ENCODE measurements around the gene CHD6.

Gene CHD6

DNA sequence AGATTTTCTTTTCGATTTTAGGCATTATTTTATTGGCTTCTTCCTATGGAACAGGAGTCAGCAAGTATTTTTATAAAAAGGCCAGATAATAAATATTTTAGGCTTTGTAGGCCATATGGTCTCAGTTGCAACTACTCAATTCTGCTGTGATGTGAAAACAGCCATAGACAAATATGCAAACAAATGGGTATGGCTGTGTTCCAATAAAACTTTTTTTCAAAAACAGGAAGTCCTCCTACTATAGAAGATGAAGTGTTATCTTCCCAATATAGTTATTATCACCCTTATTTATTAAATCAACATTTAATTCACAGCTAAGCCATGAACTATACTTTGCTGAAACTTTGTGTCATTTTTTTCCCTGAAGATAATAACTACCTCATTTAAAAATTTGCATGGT, 57.2 kb downstream of the CHD6 start:
- CTCF ChIA-PET = interaction anchor here (0.6 to 0.9 kb wide), 2 partner anchors 11 to 22 kb away, joined by 3 to 5 read pairs; no protein-coding TSS in a partner anchor

DNA sequence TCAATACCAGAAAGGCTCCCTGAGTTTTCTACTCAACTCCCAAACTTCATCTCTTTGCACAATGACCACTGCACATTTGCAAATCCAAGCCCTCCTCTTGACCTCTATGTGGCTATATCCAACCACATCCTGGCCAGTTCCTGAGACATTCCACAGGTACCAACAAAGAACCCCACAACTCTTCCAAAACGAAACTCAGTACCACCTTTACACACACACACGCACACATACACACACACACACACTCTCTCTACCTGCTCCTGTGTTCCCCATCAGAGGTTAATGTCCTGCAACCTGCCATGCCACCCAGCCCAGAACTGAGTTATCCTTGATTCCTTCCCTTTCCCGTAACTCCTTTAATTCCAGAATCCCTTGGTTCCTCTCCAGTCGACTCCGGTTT, 58.5 kb downstream of the CHD6 start:
- ChIA-PET POLR2A (ENCODE audit: low non-redundant PET) (no interaction called here), CTCF (interaction anchor here (0.6 kb wide), 1 partner anchor 208 kb away, joined by 3 read pairs; no protein-coding TSS in a partner anchor)
- TF ChIP-seq, protein P1, sequence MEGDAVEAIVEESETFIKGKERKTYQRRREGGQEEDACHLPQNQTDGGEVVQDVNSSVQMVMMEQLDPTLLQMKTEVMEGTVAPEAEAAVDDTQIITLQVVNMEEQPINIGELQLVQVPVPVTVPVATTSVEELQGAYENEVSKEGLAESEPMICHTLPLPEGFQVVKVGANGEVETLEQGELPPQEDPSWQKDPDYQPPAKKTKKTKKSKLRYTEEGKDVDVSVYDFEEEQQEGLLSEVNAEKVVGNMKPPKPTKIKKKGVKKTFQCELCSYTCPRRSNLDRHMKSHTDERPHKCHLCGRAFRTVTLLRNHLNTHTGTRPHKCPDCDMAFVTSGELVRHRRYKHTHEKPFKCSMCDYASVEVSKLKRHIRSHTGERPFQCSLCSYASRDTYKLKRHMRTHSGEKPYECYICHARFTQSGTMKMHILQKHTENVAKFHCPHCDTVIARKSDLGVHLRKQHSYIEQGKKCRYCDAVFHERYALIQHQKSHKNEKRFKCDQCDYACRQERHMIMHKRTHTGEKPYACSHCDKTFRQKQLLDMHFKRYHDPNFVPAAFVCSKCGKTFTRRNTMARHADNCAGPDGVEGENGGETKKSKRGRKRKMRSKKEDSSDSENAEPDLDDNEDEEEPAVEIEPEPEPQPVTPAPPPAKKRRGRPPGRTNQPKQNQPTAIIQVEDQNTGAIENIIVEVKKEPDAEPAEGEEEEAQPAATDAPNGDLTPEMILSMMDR (conservative IDR thresholded peaks at IDR 0.05; ENCODE audit: low read depth) = no peak
- no peak overlapping the region for H3K27ac ChIP-seq
- DNase-seq (ENCODE audit: low spot score) = no peak

More for the DNA sequence above, 57.2 kb downstream of the CHD6 start:
- no peak overlapping the region for H3K27ac ChIP-seq
- DNase-seq (ENCODE audit: low spot score) = no peak
- POLR2A ChIA-PET (ENCODE audit: low non-redundant PET) = no interaction called here
- TF ChIP-seq, protein P1 (conservative IDR thresholded peaks at IDR 0.05; ENCODE audit: low read depth) = no peak

- POLR2A ChIA-PET (ENCODE audit: low non-redundant PET) = no interaction called here
- no peak overlapping the region for H3K27ac ChIP-seq
- TF ChIP-seq, protein P1 (conservative IDR thresholded peaks at IDR 0.05; ENCODE audit: low read depth) = no peak
- DNase-seq (ENCODE audit: low spot score) = no peak
- CTCF ChIA-PET = interaction anchor here (0.7 to 1.4 kb wide), 3 partner anchors 10 to 1780 kb away, joined by 3 to 5 read pairs (median 3); no protein-coding TSS in a partner anchor
Observed at GRCh38 chr20:41553142-41553879, 64.9 kb downstream of the CHD6 start.

- ChIA-PET POLR2A (ENCODE audit: low non-redundant PET) (no interaction called here), CTCF (interaction anchor here (0.6 to 1.4 kb wide), 3 partner anchors 9 to 765 kb away, joined by 3 to 5 read pairs (median 4); no protein-coding TSS in a partner anchor)
- H3K27ac ChIP-seq = no peak overlapping the region
- DNase-seq (ENCODE audit: low spot score) = no peak
- TF ChIP-seq, protein P1 (conservative IDR thresholded peaks at IDR 0.05; ENCODE audit: low read depth) = no peak
Observed at GRCh38 chr20:41552295-41553068, 65.7 kb downstream of the CHD6 start.

- ChIA-PET CTCF (interaction anchor here (0.6 kb wide), 1 partner anchor 200 kb away, joined by 4 read pairs; no protein-coding TSS in a partner anchor), POLR2A (ENCODE audit: low non-redundant PET) (no interaction called here)
- H3K27ac ChIP-seq = no peak overlapping the region
- TF ChIP-seq, protein P1 (conservative IDR thresholded peaks at IDR 0.05; ENCODE audit: low read depth) = no peak
- DNase-seq (ENCODE audit: low spot score) = no peak
Observed at GRCh38 chr20:41551011-41551705, 67.0 kb downstream of the CHD6 start.

DNA sequence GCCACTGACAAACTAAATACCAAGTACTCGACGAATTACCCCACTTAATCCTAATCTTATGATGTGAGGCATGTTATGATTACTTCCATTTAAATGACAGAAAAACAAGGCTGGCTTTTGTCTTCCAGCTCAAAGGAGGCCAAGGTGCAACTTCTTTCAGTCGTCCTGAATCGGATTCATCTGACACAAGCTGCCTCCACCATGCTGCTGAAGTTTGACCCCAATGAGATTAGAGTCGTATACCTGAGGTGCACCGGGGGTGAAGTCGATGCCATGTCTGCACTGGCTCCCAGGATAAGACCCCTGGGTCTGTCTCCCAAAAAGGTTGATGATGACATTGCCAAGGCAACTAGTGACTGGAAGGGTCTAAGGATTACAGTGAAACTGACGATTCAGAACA, 71.0 kb downstream of the CHD6 start:
- TF ChIP-seq, protein P1 (conservative IDR thresholded peaks at IDR 0.05; ENCODE audit: low read depth) = no peak
- H3K27ac ChIP-seq = no peak overlapping the region
- DNase-seq (ENCODE audit: low spot score) = no peak
- ChIA-PET CTCF (interaction anchor here (0.6 kb wide), 1 partner anchor 376 kb away, joined by 3 read pairs; no protein-coding TSS in a partner anchor), POLR2A (ENCODE audit: low non-redundant PET) (no interaction called here)
